ENCODE data around the gene SDHB. TPM values are rescaled to one million over a fixed set of nuclear protein-coding genes. Genes with fewer than 3 reads are reported as not detected.

The SDHB gene
- total and polyA plus RNA-seq, 2 experiments from 2014 or later, result 126 to 156 TPM

DNA sequence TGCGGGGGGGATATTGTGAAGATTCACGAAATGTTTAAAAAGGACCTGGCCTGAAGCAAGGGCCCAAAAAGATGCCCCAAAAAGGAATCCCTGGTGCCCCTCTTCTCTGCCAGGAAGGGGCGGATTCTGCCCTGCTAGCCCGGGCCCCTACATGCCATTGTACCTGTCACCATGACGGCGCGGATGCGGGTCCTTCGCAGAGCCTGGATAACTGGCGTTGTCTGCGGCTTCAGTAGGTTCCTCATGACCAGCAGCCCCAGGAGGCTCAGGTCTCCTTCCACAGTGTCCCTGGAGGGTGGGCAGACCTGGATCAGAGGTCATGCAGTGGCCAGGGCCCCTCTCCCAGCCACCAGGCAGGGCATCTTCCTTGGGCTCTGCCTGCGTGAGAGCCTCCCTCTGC is 62.3 kb downstream of the SDHB start:
- H3K9me3 ChIP-seq (ENCODE audit: low read depth), result no peaks in the 10 kb centered on the region
- no peak for DNase-seq (ENCODE audit: low read depth in 1 of 2, low spot score in 1 of 2)
- H3K36me3 ChIP-seq, result no peaks in the 10 kb centered on the region
- TF ChIP-seq CTCF (IDR thresholded peaks at IDR 0.05; ENCODE audit: low read depth, low read length), result no peak
- H3K27me3 ChIP-seq, result no peaks in the 10 kb centered on the region
- H3K4me3 ChIP-seq, result no peak overlapping the region
- no peak overlapping the region for H3K27ac ChIP-seq
- H3K4me1 ChIP-seq (ENCODE audit: low read depth), result no peaks in the 10 kb centered on the region

GRCh38 chr1:16989676-16990391 is 64.0 kb downstream of the SDHB start:
- TF ChIP-seq CTCF (IDR thresholded peaks at IDR 0.05; ENCODE audit: low read depth, low read length), result no peak
- no peak overlapping the region for H3K4me3 ChIP-seq
- no peaks in the 10 kb centered on the region for H3K36me3 ChIP-seq
- no peaks in the 10 kb centered on the region for H3K4me1 ChIP-seq (ENCODE audit: low read depth)
- no peak overlapping the region for H3K27ac ChIP-seq
- no peak for DNase-seq (ENCODE audit: low read depth in 1 of 2, low spot score in 1 of 2)
- no peaks in the 10 kb centered on the region for H3K9me3 ChIP-seq (ENCODE audit: low read depth)
- no peaks in the 10 kb centered on the region for H3K27me3 ChIP-seq

DNA sequence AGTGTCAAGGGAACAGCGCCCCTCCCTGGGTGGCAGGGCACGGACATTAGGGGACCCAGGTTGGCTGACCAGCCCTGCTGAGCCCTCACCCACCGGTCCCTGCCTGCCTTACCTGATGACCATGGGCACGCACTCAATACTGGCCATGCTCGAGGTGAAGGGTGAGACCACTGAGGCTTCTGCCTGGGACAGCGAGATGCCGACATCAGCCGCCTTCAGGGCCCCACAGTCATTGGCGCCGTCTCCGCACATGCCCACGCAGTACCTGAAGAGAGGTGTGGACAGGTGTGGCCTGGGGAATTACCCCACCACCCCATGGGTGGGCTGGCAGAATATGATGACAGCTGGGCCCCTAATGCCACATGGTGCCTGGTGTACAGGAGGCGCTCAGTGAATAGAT is 65.6 kb downstream of the SDHB start:
- Histone ChIP-seq H3K9me3 (ENCODE audit: low read depth) (no peaks in the 10 kb centered on the region), H3K4me1 (ENCODE audit: low read depth) (no peaks in the 10 kb centered on the region), H3K27ac (no peak overlapping the region), H3K27me3 (no peaks in the 10 kb centered on the region), H3K36me3 (no peaks in the 10 kb centered on the region), H3K4me3 (no peak overlapping the region)
- DNase-seq (ENCODE audit: low read depth in 1 of 2, low spot score in 1 of 2), result no peak
- TF ChIP-seq CTCF (IDR thresholded peaks at IDR 0.05; ENCODE audit: low read depth, low read length), result no peak

DNA sequence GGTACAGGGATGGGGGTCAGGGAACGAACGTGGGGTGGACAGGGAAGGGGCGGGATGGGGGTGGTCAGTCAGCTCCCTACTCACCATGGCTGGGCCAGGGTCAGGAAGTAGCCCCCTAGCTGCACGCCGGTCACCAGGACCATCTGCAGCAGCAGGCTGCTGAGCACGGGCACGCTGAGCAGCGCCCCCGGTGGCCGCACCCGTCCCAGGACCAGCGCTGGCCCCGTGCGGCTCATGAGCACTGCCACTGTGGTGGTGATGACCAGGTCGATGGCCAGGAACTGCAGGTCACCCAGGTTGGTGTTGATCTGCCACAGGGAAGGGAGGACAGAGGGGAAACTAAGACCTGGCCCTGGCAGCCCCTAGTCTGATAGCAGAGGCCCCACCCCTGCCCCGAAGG is 66.9 kb downstream of the SDHB start:
- no peak overlapping the region for H3K27ac ChIP-seq
- H3K9me3 ChIP-seq (ENCODE audit: low read depth), result no peaks in the 10 kb centered on the region
- TF ChIP-seq CTCF (IDR thresholded peaks at IDR 0.05; ENCODE audit: low read depth, low read length), result peak; percentile 43
- H3K27me3 ChIP-seq, result no peaks in the 10 kb centered on the region
- H3K4me3 ChIP-seq, result no peak overlapping the region
- peak in 1 of 2 donors; percentile 52 for DNase-seq (ENCODE audit: low read depth in 1 of 2, low spot score in 1 of 2)
- H3K4me1 ChIP-seq (ENCODE audit: low read depth), result no peaks in the 10 kb centered on the region
- no peaks in the 10 kb centered on the region for H3K36me3 ChIP-seq

GRCh38 chr1:16986560-16986959 is 67.3 kb downstream of the SDHB start:
- Histone ChIP-seq H3K4me3 (no peak overlapping the region), H3K4me1 (ENCODE audit: low read depth) (no peaks in the 10 kb centered on the region), H3K27ac (no peak overlapping the region), H3K27me3 (no peaks in the 10 kb centered on the region), H3K9me3 (ENCODE audit: low read depth) (no peaks in the 10 kb centered on the region), H3K36me3 (no peaks in the 10 kb centered on the region)
- TF ChIP-seq CTCF (IDR thresholded peaks at IDR 0.05; ENCODE audit: low read depth, low read length), result no peak
- DNase-seq (ENCODE audit: low read depth in 1 of 2, low spot score in 1 of 2), result no peak
